MM.1S (cell line): ENCODE data around the gene GLI1.

Experiments used
- CTCF ChIP-seq: fragments of 300-600 bp; sonication (generic); IDR thresholded peaks from 2 replicates; pipeline ENCODE4 v1.5.1; 2016; ENCODE audit warnings: antibody characterized with exemption, low read length, mixed read lengths
- EZH2 ChIP-seq: fragments of 300-600 bp; sonication (generic); optimal IDR thresholded peaks from 2 replicates; pipeline ENCODE3; 2017; ENCODE audit warnings: low read depth, mild to moderate bottlenecking, antibody characterized with exemption, low read length, mixed read lengths

GRCh38 chr12:57416039-57416996 is 43.3 kb upstream of the GLI1 start:
- TF ChIP-seq CTCF (no peak), EZH2 (no peak)
